Smooth muscle cell of the brain vasculature (primary cell): ENCODE results near the gene MAJIN.
"Not testable (repeated sequence)": the region's sequence is repeated elsewhere in the genome, so short reads cannot be mapped to it uniquely, and the experiment has no call there.

Source experiments
- DNase-seq: peaks from one replicate; pipeline ENCODE4 v3.0.0-alpha.2; 2012; ENCODE audit warnings: low read depth, low spot score

MAJIN gene

DNA sequence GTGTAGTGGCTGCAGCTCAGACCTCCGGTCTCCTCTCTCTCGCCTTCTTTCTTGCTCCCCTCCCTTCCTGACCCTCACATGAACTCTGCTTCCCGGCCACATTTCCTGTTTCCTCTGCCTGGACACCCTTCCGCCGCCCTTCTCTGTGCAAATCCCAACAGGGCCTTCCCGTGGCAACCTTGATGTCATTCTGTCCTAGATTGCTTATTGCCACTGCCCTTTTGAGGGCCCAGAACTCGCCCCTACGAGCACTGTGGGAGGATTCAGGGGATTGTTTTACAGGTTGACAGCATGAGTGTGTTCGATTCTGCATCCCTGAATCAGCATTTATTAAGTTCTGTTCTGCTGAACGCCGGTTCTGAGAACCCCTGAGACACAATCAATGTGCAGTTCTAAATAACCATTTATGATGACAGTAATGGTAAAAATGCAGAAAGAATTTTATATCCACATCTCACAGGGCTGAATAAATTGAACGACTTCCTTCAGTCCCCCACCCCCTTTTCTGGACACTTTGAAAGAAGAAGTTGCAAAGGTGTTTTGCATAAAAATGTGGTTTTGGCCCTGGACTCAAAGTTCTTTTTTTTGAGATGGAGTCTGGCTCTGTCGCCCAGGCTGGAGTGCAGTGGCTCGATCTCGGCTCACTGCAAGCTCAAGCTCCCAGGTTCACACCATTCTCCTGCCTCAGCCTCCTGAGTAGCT is 18.5 kb upstream of the MAJIN start:
- DNase-seq = no peak

DNA sequence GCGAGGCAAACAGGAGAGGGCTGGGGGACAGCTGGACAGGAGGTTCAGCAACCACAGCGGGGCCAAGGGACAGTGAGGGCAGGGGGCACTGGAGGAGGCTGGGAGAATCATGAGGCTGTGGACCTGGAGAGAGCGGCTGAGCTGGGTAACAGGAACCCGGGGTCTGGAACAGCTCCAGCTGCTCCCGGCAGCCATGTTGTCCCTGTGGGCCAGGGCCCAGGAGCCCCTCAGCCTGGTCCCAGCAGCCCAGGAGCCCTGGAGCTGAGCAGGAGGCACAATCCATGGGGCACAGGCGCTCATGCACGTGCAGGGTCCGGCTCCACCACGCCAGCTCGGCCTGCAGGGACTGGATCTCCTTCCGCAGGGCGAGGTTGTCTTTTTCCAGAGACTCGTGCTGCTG is 17.5 kb upstream of the MAJIN start:
- no peak for DNase-seq

DNA sequence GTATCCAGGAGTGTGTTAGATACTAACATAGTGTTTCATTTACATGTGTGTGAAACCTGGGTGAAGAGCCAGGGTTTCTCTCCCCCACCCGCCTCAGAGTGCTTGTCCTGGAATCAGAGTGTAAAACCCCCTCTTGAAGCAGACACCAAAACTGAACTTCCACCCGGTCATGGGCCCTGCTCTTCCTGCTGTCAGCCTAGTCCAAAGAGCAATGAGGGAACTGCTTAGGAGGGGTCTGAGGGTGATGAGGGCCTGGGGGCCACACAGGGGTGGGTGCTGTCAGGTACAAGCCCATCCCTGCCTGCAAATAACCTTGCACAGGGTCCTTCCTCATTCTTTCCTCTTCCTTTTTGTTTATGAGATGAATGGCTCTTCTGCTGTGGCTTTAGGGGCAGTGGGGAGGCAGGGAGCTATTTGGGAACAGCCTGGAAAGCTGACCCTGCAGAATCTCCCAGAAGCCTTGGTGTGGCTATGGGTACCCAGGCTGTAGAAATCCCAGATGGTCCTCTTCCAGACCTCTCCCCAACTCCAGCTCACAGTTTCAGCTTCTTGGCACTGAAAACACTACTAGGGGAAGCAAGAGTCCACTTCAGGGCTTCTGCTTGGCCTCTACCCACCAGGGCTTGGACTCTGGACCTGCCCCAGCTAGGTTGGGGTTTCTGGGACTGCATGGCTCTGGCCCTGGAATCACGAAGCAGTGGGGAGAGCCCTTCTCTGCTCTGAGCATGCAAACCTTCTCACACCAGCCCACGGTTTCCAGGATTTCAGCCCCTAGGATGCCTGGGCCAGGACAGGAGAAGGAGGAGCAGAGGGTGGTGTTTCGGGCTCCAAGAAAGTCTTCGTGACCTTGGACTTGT is 16.3 kb upstream of the MAJIN start:
- DNase-seq = no peak

DNA sequence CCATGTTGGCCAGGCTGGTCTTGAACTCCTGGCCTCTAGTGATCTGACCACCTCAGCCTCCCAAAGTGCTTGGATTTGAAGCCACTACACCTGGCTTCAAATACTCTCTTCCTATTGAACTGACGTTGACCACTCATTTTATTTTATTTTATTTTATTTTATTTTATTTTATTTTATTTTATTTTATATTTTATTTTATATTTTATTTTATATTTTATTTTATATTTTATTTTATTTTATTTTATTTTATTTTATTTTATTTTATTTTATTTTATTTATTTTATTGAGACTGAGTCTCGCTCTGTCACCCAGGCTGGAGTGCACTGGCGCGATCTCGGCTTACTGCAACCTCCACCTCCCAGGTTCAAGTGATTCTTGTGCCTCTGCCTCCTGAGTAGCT is 11.4 kb upstream of the MAJIN start:
- not testable (repeated sequence) for DNase-seq

DNA sequence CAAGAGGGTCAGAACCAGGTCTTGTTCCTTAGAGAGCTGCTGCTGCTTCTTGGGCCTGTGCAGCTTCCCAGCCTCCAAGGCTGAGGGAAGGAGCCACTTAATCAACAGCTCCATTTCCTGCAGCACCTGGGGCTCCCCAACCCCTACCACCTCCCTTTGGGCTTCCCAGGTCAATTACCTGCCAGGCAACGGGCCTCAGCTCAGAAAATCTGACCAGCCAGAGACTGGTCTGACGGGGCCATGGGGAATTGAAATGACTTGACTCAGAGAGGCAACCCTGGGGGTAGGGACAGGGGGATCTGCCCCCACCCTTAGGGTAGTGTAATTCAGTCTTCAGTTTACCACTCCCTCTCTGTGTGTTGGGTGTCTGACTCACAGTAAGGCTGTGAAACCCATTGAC is 4.7 kb upstream of the MAJIN start:
- no peak for DNase-seq

DNA sequence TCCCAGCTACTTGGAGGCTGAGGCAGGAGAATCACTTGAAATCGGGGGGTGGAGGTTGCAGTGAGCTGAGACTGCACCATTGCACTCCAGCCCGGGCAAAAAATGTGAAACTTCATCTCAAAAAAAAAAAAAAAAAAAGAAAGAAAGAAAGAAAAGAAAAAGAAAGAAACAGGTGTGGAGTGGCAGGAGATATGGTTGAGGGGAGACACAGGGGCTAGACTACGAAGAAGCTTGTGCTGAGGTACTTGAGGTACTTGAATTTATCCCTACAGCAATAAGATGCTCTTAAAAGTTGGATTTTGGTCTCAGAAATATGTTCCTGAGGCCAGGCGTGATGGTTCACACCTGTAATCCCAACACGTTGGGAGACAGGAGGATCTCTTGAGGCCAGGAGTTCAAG is 2.2 kb upstream of the MAJIN start:
- DNase-seq = no peak

DNA sequence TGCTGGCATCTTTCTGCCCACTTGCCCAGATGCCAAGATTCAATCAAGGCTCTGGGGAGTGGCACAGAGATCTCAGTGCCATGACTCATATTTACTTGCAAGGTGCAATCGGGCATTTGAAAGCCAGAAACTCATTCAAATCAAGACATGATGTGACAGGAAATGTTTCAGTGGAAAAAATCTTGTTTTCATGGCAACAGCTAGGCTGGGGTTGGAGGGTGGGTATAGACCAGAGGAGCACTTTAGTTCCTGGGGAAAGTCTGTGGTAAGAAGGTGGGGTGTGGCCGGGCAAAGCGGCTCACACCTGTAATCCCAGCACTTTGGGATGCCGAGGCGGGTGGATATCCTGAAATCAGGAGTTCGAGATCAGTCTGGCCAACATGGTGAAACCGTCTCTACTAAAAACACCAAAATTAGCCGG is 1.2 kb downstream of the MAJIN start:
- no peak for DNase-seq

DNA sequence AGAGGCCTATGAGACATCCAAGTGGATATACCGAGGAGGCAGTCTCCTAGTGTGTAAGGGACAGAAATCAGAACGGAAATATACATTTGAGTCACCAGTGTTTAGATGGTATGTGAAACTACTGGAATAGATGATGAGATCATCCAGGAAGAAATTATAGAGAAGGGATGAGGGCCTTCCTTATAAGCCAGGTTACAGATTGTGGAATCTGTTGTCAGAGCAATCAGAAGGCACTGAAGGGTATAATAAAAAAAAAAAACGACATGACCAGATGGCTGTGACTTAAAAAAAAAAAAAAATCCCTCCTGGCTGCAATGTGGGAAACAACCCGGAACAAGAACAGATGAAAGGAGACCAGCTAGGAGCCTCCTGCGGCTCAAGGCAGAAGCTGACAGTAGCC is 2.7 kb downstream of the MAJIN start:
- no peak for DNase-seq

DNA sequence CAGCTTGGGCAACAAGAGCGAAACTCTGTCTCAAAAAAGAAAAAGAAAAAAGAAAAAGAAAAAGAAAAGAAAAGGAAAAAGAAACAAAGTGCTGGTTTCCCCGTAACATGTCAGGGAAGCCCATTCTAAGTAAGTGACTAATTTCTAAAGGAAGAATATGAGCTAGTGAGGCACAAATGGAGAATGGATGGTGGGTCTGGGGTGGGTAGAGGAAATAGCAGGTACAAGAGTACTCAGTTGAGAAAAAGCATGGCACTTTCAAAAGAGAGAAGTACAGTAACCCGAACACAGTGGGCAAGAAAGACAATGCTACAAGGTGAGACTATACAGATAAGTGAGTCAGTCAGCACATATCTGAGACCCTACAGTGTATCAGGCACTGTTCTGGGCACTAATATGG is 4.5 kb downstream of the MAJIN start:
- no peak for DNase-seq

DNA sequence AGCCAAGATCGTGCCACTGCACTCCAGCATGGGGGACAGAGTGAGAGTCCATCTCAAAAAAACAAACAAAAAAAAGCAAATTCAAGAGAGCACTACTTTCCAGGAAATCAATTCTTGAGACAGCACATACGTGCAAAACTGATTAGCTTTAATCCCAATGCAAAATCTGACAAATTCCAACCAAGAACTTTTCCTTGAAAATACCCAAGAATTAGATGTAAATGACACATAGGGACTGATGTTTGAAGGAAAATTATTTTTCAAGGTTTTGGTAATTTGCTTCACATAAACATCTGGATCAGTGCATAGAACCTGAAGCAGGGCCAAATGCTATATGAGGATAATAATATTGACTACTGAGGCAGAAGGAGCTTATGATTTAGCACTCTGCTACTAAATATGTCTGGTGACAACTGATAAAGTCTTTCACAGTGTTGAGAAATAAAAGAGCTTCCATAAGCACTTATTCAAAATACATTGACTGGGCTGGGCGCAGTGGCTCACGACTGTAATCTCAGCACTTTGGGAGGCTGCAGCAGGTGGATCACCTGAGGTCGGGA is 8.8 kb downstream of the MAJIN start:
- no peak for DNase-seq

DNA sequence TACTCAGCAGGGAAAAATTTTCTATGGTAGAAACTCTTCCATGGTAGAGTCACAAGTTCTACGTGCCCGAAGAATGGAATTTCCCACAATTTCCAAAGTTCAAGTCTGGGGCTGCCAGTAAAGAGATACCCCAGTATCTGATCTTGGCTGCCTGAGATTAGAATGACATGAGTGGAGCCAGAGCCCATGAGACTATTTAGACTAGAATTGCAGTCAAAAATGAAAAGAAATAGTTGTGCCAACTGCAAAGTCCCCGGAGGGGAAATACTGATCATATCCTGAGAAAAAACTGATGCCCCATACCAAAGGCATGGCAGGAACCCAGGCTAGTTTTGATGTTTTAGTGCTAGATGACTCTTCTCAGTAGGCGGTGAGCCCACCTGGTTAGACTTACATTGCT is 11.2 kb downstream of the MAJIN start:
- no peak for DNase-seq

DNA sequence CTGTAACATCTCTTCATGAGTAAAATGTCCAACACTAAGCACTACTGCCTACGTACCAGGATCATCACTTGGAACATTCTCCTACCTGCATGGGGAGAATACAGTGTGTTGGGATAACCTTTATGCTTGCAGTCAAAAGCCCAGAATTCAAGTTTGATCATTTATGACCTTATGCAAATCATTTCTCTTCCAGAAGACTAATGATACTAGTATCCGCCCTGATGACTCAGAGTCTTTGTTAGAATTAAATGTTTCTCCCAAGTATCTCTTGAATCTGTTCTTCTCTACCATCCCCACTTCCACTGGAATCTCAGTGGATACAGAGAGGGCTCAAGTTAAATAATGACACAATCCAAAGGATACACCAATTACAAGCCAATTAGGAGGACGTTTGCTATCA is 12.4 kb downstream of the MAJIN start:
- no peak for DNase-seq

DNA sequence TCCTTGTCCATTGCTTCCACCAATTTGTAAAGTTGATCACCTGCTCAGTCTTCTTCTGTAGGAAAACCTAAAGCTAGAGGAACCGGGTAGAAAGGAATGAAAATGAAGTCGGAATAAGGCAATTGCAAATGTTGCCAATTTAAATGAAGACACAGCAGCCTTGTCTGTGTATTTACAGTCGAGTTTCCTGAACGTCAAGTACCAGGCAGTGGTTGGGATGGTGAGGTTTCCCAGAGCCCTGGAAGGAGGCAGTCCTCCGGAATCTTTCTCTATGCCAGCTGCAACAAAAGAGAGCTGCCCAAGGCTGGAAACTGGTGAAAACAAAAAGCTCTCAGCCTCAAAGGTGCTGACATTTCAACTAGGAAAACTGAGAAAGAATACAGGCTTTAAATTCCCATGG is 17.7 kb downstream of the MAJIN start:
- no peak for DNase-seq

DNA sequence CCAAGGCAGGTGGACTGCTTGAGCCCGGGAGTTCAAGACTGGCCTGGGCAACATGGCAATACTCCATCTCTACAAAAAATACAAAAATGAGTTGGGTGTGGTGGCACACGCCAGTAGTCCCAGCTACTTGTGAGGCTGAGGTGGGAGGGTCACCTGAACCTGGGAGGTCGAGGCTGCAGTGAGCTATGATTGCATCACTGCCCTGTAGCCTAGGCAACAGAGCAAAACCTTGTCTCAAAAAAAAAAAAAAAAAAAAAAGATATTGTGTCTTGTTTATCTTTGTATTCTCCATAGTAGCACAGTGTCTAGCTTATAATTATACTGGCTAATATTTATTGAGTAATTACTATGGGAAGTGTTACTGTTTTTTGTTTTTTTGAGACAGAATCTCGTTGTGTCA is 20.4 kb downstream of the MAJIN start:
- DNase-seq = no peak

DNA sequence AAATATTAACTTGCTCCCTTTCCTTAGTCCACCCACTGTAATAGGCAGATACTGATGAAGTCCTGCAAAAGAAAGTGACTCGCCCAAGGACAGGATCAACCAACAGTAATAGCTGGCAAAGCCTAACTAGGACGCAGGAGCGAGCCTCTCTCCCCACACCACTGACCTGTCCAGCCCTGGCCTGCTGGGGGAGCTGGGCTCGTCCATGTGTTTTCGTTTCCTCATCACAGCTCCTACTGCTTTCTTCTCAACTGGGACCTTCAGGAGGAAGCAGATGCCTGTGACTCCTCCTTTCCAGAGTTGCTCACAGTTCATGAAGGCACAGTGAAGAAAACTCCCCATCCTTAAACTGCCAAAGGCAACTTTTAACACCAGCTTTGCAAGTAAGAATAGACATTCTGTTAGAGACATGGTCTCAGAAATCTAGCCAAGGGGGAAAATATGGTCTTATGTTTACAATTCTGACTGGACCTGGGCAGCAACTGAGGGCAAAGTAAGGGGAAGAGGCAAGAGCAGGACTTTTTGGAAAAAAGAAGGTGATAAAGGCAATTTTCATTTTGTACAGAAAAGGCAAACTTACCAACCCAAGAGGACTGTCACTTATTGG is 24.6 kb downstream of the MAJIN start:
- DNase-seq = no peak

DNA sequence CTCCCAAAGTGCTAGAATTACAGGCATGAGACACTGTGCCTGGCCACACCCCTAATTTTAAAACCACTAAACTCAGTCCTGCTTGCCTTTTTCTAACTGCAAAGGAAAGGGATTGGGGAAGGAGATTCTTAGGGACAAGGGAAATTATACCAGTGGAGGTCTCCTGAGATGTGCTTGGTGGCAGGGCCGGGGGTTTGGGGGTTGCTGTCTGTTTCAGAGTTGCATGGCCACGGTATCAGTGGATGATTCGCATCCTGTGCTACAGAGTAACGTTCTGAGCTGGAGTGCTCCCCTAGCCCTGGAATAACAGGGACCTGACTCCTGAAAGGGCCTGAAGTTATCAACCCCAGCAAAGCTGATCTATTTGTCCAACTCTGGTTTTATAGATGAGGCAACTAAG is 35.4 kb downstream of the MAJIN start:
- DNase-seq = no peak

DNA sequence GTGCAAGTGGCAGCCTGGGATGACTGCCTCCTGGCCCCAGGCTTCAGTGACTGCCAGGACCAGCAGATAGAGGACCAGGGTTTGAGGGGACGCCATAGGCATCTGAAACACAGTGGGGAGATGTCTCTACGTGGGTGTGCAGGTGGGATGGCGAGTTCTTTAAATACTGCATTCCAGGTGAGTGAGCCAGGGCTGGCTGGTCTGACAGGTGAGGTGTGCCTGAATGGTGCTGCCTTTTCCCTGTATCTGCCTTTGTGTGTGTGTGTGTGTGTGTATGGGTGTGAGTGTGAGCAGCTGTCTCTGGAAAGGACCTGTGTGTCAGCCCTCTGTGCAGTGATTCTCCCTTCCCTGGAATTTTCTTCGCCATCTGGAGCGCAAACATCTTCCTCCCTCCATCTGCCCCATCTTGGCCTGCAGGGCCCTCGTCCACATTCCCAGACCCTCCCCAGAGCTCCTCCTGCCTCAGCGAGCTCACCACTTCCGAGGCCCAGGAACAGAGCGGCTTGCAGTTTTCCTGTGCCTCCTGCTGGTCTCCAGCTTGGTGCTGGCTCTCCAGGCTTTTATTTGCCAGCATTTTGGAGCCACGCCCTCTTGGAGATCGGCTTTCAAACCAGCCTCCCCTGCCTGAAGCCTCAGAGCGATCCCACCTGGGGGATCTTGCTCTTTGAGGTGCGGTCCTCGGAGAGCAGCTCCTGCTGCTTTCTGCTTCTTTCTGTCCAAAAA is 36.4 kb downstream of the MAJIN start, which contains the start of gene GPHA2:
TSS of gene GPHA2 (minus strand) at position 535 of the 723 bp plus-strand sequence. CDS start at position 102, 433 bp downstream.
- DNase-seq = no peak

DNA sequence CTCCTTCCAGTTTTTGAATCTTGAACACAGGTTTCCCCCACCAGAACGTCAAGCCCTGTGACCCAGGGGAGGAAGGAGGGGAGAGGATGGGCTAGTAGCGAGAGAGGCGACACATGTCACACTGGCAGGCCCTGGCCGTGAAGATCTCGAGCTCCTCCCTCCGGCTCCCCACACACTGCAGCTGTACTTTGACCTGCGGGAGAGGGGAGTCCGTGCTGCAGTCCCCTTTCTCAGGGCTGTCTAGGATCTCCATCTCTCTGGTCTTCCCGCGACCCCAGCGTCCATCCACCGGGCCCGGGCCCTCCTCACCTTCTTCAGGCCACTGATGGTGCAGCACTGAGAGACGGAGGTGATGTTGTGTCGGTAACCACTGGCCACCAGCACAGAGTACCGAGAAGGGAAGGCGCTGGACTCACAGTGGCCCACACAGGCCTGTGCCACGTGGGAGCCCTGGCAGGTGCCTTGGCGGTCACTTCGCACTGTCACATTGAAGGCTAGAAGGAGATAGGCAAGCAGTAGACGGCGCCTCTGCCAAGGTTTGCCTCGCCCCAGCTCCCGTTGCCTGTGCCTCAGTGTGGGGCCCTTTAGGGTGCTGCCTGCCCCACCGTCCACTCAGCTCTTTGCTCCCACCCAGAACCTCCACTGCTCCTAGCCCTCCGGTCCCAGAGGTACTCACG is 37.1 kb downstream of the MAJIN start:
- no peak for DNase-seq

DNA sequence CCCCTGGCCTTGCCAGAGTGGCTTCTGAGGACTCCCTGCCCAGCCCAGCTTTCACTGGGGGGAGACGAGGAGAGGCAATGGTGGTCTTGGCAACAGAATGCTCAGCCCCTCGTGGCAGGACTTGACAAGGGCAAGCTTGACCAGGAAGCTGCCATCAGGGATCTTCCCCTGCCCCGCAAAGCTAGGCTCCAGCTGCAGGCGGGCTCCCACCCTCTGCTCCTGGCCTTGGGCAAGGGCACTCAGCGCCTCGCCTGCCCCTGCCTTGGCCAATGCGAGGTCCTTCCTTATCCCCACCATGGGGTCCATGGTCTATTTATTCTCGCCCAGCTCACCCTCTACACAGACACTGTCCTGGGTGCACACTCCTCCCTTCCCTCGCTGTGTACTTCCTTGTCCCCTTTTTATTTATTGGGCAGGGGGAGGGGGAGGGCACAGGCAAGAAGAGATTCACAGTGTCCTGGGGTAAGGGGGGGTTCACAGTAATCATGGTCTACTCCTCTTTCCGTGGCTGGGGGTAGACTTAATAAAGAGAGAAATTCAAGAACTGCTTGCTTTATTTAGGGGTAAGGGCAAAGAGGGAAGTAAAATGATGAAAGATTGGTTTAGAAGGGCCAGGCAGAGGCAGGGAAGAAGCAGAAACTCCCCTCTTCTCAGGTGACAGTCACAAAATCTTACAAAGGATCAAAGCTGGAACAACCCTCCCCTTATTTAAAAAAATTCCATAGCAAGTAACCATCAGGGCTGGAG is 37.8 kb downstream of the MAJIN start:
- no peak for DNase-seq

DNA sequence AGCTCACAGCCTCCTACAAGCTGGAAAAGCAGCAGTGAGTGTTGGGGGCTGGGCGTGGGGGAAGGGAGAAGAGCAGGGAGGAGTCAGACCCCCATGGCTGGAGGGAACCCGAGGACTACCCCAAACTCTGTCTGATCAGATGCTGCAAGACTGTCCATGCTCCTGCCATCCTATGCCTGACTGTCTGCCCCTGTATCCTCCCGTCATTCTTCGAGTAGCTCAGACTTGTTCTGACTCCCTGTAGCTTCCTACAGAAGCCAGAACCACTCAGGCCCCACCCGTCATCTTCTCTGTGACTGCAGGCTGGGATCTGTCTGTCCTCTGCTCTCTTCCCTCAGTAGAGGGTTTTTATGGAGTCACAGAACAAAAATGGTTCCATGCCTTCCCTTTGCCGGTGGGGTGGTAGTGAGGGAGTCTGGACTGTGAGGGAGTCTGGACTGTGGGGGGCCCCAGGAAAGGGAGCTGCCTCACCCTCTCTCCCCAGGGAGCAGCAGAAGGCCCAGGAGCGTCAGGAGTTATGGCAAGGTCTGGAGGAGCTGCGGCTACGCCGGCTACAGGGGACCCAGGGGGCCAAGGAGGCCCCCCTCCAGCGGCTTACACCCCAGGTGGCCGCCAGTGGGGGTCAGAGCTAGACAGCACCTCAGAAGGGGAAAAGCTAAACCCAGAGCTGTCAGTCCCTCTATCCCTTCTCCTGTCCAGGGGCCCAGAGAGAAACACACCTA is 38.5 kb downstream of the MAJIN start:
- DNase-seq = no peak
